HepG2 (cell line): ENCODE measurements around the gene TP73. TPM values are rescaled to one million over a fixed set of nuclear protein-coding genes. Genes with fewer than 3 reads are reported as not detected.

ENCODE experiments used
- ATAC-seq: fragments of 200-7000 bp; cut with Tn5 transposase; 3 replicates; pipeline ENCODE4 v1.9.1; 2020; ENCODE audit warnings: mild to moderate bottlenecking, moderate library complexity
- BruUV-seq: library from RNA; stranded (reverse); fragments of 400-500 nt; replicated peaks from 2 replicates; lab custom pipeline; 2021; lab: Mats Ljungman, UMichigan
- CTCF ChIA-PET: fragments of 300-600 bp; formaldehyde crosslinking; extraction: SDS; loops from one replicate; lab custom pipeline; 2021; ENCODE audit warnings: low total read pairs, inconsistent platforms, low intra/inter-chr PET ratio; lab: Yijun Ruan, JAX
- POLR2A ChIA-PET: fragments of 350-600 bp; sonication (Branson Sonifier 250); formaldehyde crosslinking; loops from one replicate; lab custom pipeline; 2020; ENCODE audit warnings: antibody characterized with exemption, inconsistent platforms; lab: Yijun Ruan, JAX
- DNase-seq: peaks from one replicate; pipeline ENCODE4 v3.0.0-alpha.2; 2015; ENCODE audit warnings: low spot score
- FAIRE-seq: peaks from 3 replicates; lab custom pipeline; 2011; peaks lifted over from hg19 to GRCh38; lab: Jason Lieb, UNC
- H2AFZ ChIP-seq: one replicate; pipeline ENCODE4 v1.6.1; 2011; ENCODE audit warnings: low read length, inconsistent platforms
- H3K27ac ChIP-seq: fragments of 300-600 bp; 3 replicates; pipeline ENCODE4 v1.8.0; 2011; ENCODE audit warnings: mixed run types, mild to moderate bottlenecking, mixed read lengths, low read length, inconsistent platforms; ENCODE audit not compliant: insufficient read depth; ENCODE audit errors: extremely low read length
- H3K27me3 ChIP-seq, 2 experiments: fragments of 200-600 bp in 1 of 2; 2 replicates in 1 of 2; 3 replicates in 1 of 2; pipeline versions ENCODE4 v1.6.0 to v1.8.0; 2011; ENCODE audit warnings: low read length in 2 of 2, mild to moderate bottlenecking in 2 of 2, moderate library complexity in 2 of 2, inconsistent platforms in 1 of 2; ENCODE audit not compliant: insufficient read depth in 2 of 2, control insufficient read depth in 1 of 2
- H3K36me3 ChIP-seq, 2 experiments: fragments of 200-600 bp in 1 of 2; replicated peaks in 1 of 2; 2 replicates in 1 of 2; 3 replicates in 1 of 2; pipeline versions ENCODE4 v1.5.1 to v1.8.0; 2011; ENCODE audit warnings: low read length in 2 of 2, inconsistent platforms in 1 of 2; ENCODE audit not compliant: insufficient read depth in 2 of 2, control insufficient read depth in 1 of 2
- H3K4me1 ChIP-seq: 2 replicates; pipeline ENCODE4 v1.5.1; 2012; ENCODE audit warnings: low read length, inconsistent platforms; ENCODE audit not compliant: insufficient read depth
- H3K4me2 ChIP-seq: 2 replicates; pipeline ENCODE4 v1.6.0; 2011; ENCODE audit warnings: low read depth, low read length, inconsistent platforms
- H3K4me3 ChIP-seq, 3 experiments: fragments of 200-600 bp in 1 of 3; sonication (generic), shearing (Covaris generic) in 1 of 3; replicated peaks in 1 of 3; 2 replicates each; pipeline ENCODE4 v1.5.1; 2011 to 2016; ENCODE audit warnings: low read length in 3 of 3, inconsistent platforms in 2 of 3, low read depth in 2 of 3, mild to moderate bottlenecking in 2 of 3, control low read depth in 1 of 3, mixed read lengths in 1 of 3; ENCODE audit not compliant: insufficient read depth in 1 of 3
- H3K79me2 ChIP-seq: one replicate; pipeline ENCODE4 v1.6.1; 2011; ENCODE audit warnings: low read length, inconsistent platforms; ENCODE audit not compliant: insufficient read depth
- H3K9ac ChIP-seq: 2 replicates; pipeline ENCODE4 v1.6.0; 2011; ENCODE audit warnings: mild to moderate bottlenecking, low read depth, low read length, inconsistent platforms; ENCODE audit not compliant: insufficient read depth
- H3K9me3 ChIP-seq: 2 replicates; pipeline ENCODE4 v1.5.1; 2012; ENCODE audit warnings: mild to moderate bottlenecking, low read length
- H4K20me1 ChIP-seq: 2 replicates; pipeline ENCODE4 v1.6.0; 2011; ENCODE audit warnings: inconsistent platforms, mild to moderate bottlenecking, low read length, moderate library complexity; ENCODE audit not compliant: insufficient read depth
- ARHGAP35 ChIP-seq: sonication (generic); formaldehyde crosslinking; IDR thresholded peaks from 2 replicates; pipeline ENCODE4 v1.9.0; 2022; ENCODE audit warnings: mild to moderate bottlenecking, inconsistent platforms, moderate library complexity, missing genetic modification reagents, borderline replicate concordance
- ARNT ChIP-seq: fragments of 450-650 bp; IDR thresholded peaks from 2 replicates; pipeline ENCODE4 v1.6.1; 2017
- EED ChIP-seq: sonication (generic); formaldehyde crosslinking; IDR thresholded peaks from 2 replicates; pipeline ENCODE4 v1.5.0; 2020; ENCODE audit warnings: mild to moderate bottlenecking, missing genetic modification reagents
- KDM4B ChIP-seq: sonication (generic); formaldehyde crosslinking; IDR thresholded peaks from 2 replicates; pipeline ENCODE4 v1.4.0; 2020; ENCODE audit warnings: missing genetic modification reagents
- KLF9 ChIP-seq: IDR thresholded peaks from 2 replicates; pipeline ENCODE4 v1.6.1; 2016; ENCODE audit warnings: low read depth
- PHF20 ChIP-seq: sonication (generic); formaldehyde crosslinking; IDR thresholded peaks from 2 replicates; pipeline ENCODE4 v1.5.0; 2020; ENCODE audit warnings: mild to moderate bottlenecking, missing genetic modification reagents
- PTBP1 ChIP-seq: fragments of 200-400 bp; formaldehyde crosslinking; IDR thresholded peaks from 2 replicates; pipeline ENCODE4 v1.6.1; 2018; ENCODE audit warnings: low read length, low read depth; ENCODE audit not compliant: poor library complexity, severe bottlenecking
- TBP ChIP-seq: sonication (generic); formaldehyde crosslinking; IDR thresholded peaks from 2 replicates; pipeline ENCODE4 v1.5.0; 2020; ENCODE audit warnings: missing genetic modification reagents
- TBX2 ChIP-seq: sonication (generic); formaldehyde crosslinking; IDR thresholded peaks from 2 replicates; pipeline ENCODE4 v1.5.0; 2020; ENCODE audit warnings: missing genetic modification reagents, mild to moderate bottlenecking, borderline replicate concordance
- ZC3H4 ChIP-seq: sonication (generic); formaldehyde crosslinking; IDR thresholded peaks from 2 replicates; pipeline ENCODE4 v1.4.0; 2020; ENCODE audit warnings: missing genetic modification reagents, borderline replicate concordance
- ZMAT3 ChIP-seq: sonication (generic); formaldehyde crosslinking; conservative IDR thresholded peaks from 2 replicates; pipeline ENCODE4 v1.7.0; 2021; ENCODE audit warnings: missing genetic modification reagents
- ZNF549 ChIP-seq: sonication (generic); formaldehyde crosslinking; IDR thresholded peaks from 2 replicates; pipeline ENCODE4 v1.5.0; 2020; ENCODE audit warnings: missing genetic modification reagents
- WGBS: methylation state at CpG from one replicate; pipeline ENCODE4 v1.1.6; 2017; ENCODE audit warnings: low lambda C conversion rate; 5-methylcytosine and 5-hydroxymethylcytosine counted together
- in situ Hi-C: cut with HindIII; loops from 2 replicates; pipeline ENCODE4 v1.10.0; 2017; ENCODE audit warnings: low pct_unique_long_range_greater_than_20kb; ENCODE audit not compliant: extremely low pct_ligation_motif_present
- intact Hi-C: fragments of 100-400 bp; cut with micrococcal nuclease; formaldehyde crosslinking; loops from one replicate; pipeline ENCODE4 v1.10.0; 2022; ENCODE audit not compliant: unreplicated experiment
- polyA plus RNA-seq, 8 experiments: library from polyadenylated mRNA; depleted of rRNA in 3 of 8; stranded (reverse) in 7 of 8; unstranded in 1 of 8; fragments of >200 nt; fragmentation: Illumina TruSeq in 4 of 8; extraction: Trizol in 4 of 8; gene quantifications; 2 replicates each; pipeline versions ENCODE4 v1.2.1 to v1.2.3, GENCODE V29; 2011 to 2016; ENCODE audit warnings: low read depth in 4 of 8, missing spikeins in 1 of 8, mixed read lengths in 1 of 8; ENCODE audit not compliant: insufficient read depth in 1 of 8
- total RNA-seq, 5 experiments: library from RNA; depleted of rRNA; stranded (reverse); fragments of >200 nt; fragmentation: Illumina TruSeq; extraction: Trizol; gene quantifications; 2 replicates each; pipeline ENCODE4 v1.2.3, GENCODE V29; 2016; ENCODE audit warnings: low read depth in 1 of 5
- TF ChIP-seq, protein P1 (sequence below): IDR thresholded peaks from 2 replicates; pipeline ENCODE4 v1.6.1; 2016; ENCODE audit warnings: missing compliant biosample characterization, missing genetic modification reagents, borderline replicate concordance
- TF ChIP-seq, protein P2 (sequence below): sonication (generic); formaldehyde crosslinking; IDR thresholded peaks from 2 replicates; pipeline ENCODE4 v1.5.1; 2020; ENCODE audit warnings: missing genetic modification reagents, mild to moderate bottlenecking, borderline replicate concordance
- TF ChIP-seq, protein P3 (sequence below): IDR thresholded peaks from 2 replicates; pipeline ENCODE4 v1.6.1; 2016; ENCODE audit warnings: control low read depth
- TF ChIP-seq, protein P4 (sequence below): sonication (generic); formaldehyde crosslinking; conservative IDR thresholded peaks from 2 replicates; pipeline ENCODE4 v1.5.0; 2020; ENCODE audit warnings: missing genetic modification reagents

TP73 gene
- total and polyA plus RNA-seq, 2 of the 13 experiments (the other 11 are each of a cell fraction or from before 2014, with no cell fraction given), result 0.49 to 1.1 TPM

DNA sequence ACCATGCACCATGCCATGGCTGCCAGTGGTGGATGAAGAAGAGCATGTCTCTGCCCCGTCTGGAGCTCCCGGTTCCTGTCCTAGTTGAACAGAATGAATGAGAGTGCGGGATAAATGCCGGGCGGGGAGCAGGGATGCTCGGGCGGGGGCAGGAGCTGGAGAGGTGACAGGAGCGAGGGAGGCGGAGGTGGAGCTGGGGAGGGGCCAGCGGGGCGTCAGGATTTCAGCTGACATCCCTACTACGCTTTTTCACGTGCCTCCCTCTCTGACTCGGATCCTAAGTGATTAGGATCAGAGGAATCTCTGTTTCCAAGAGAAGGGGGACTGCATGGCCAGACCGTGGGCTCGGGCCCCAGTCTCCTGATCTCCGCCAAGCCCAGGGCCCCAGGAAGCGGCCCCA is 47.3 kb downstream of the TP73 start:
- POLR2A ChIA-PET, result no interaction called here
- no peaks in the 10 kb centered on the region; a peak in 1 of 5 replicates for H3K27me3 ChIP-seq
- no peaks in the 10 kb centered on the region for H3K9me3 ChIP-seq
- no peaks in the 10 kb centered on the region for H3K36me3 ChIP-seq
- FAIRE-seq, result no peak
- H3K4me3 ChIP-seq, result no peak overlapping the region
- BruUV-seq, result no TSS peak
- intact Hi-C loops, result no loop called here
- no peak overlapping the region for H3K27ac ChIP-seq
- H3K4me2 ChIP-seq, result no peak overlapping the region
- no peak overlapping the region for H2AFZ ChIP-seq
- no peaks in the 10 kb centered on the region for H4K20me1 ChIP-seq
- no peaks in the 10 kb centered on the region for H3K79me2 ChIP-seq
- 84% methylated on average over 14 of the region's 18 CpGs for WGBS
- TF ChIP-seq EED (CRISPR knock-in tag) (no peak), ZMAT3 (CRISPR knock-in tag) (no peak), PTBP1 (no peak), ARNT (no peak), ZNF549 (CRISPR knock-in tag) (no peak), KDM4B (CRISPR knock-in tag) (no peak), ZC3H4 (CRISPR knock-in tag) (no peak), ARHGAP35 (no peak), TBP (CRISPR knock-in tag) (no peak), PHF20 (CRISPR knock-in tag) (no peak), KLF9 (CRISPR knock-in tag) (no peak), TBX2 (CRISPR knock-in tag) (no peak)
- TF ChIP-seq, protein P1, sequence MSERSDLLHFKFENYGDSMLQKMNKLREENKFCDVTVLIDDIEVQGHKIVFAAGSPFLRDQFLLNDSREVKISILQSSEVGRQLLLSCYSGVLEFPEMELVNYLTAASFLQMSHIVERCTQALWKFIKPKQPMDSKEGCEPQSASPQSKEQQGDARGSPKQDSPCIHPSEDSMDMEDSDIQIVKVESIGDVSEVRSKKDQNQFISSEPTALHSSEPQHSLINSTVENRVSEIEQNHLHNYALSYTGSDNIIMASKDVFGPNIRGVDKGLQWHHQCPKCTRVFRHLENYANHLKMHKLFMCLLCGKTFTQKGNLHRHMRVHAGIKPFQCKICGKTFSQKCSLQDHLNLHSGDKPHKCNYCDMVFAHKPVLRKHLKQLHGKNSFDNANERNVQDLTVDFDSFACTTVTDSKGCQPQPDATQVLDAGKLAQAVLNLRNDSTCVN, result no peak
- TF ChIP-seq, protein P2, sequence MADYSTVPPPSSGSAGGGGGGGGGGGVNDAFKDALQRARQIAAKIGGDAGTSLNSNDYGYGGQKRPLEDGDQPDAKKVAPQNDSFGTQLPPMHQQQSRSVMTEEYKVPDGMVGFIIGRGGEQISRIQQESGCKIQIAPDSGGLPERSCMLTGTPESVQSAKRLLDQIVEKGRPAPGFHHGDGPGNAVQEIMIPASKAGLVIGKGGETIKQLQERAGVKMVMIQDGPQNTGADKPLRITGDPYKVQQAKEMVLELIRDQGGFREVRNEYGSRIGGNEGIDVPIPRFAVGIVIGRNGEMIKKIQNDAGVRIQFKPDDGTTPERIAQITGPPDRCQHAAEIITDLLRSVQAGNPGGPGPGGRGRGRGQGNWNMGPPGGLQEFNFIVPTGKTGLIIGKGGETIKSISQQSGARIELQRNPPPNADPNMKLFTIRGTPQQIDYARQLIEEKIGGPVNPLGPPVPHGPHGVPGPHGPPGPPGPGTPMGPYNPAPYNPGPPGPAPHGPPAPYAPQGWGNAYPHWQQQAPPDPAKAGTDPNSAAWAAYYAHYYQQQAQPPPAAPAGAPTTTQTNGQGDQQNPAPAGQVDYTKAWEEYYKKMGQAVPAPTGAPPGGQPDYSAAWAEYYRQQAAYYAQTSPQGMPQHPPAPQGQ (CRISPR knock-in tag), result no peak
- TF ChIP-seq, protein P3, sequence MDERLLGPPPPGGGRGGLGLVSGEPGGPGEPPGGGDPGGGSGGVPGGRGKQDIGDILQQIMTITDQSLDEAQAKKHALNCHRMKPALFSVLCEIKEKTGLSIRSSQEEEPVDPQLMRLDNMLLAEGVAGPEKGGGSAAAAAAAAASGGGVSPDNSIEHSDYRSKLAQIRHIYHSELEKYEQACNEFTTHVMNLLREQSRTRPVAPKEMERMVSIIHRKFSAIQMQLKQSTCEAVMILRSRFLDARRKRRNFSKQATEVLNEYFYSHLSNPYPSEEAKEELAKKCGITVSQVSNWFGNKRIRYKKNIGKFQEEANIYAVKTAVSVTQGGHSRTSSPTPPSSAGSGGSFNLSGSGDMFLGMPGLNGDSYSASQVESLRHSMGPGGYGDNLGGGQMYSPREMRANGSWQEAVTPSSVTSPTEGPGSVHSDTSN, result no peak
- TF ChIP-seq, protein P4, sequence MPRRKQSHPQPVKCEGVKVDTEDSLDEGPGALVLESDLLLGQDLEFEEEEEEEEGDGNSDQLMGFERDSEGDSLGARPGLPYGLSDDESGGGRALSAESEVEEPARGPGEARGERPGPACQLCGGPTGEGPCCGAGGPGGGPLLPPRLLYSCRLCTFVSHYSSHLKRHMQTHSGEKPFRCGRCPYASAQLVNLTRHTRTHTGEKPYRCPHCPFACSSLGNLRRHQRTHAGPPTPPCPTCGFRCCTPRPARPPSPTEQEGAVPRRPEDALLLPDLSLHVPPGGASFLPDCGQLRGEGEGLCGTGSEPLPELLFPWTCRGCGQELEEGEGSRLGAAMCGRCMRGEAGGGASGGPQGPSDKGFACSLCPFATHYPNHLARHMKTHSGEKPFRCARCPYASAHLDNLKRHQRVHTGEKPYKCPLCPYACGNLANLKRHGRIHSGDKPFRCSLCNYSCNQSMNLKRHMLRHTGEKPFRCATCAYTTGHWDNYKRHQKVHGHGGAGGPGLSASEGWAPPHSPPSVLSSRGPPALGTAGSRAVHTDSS, result no peak
- no peak overlapping the region for H3K9ac ChIP-seq
- DNase-seq, result no peak
- in situ Hi-C loops, result no loop called here
- no peak for ATAC-seq
- CTCF ChIA-PET, result no interaction called here
- no peaks in the 10 kb centered on the region for H3K4me1 ChIP-seq
